Progenitor cell of endocrine pancreas (in vitro differentiated cells): ENCODE data around the gene TRAF2. TPM values are rescaled to one million over a fixed set of nuclear protein-coding genes. Genes with fewer than 3 reads are reported as not detected.
A peak's percentile ranks its signal among the peaks of the same experiment; 100 is the strongest.

ENCODE experiments used
- DNase-seq: peaks from one replicate; pipeline ENCODE4 v3.0.0; 2021; ENCODE audit warnings: low spot score; ENCODE audit not compliant: unreplicated experiment
- H3K27ac Mint-ChIP-seq: 2 replicates; pipeline ENCODE4 v1.8.0; 2021; ENCODE audit warnings: mild to moderate bottlenecking, moderate library complexity, mixed read lengths
- H3K27me3 Mint-ChIP-seq: 2 replicates; pipeline ENCODE4 v1.8.0; 2021; ENCODE audit warnings: mixed read lengths
- H3K36me3 Mint-ChIP-seq: 2 replicates; pipeline ENCODE4 v1.8.0; 2022; ENCODE audit warnings: mixed read lengths; ENCODE audit not compliant: insufficient read depth
- H3K4me1 Mint-ChIP-seq: 2 replicates; pipeline ENCODE4 v1.8.0; 2021; ENCODE audit warnings: low read depth, mixed read lengths
- H3K4me3 Mint-ChIP-seq: 2 replicates; pipeline ENCODE4 v1.8.0; 2021; ENCODE audit warnings: low read depth, mild to moderate bottlenecking, moderate library complexity, mixed read lengths
- H3K9me3 Mint-ChIP-seq: 2 replicates; pipeline ENCODE4 v1.8.0; 2021; ENCODE audit warnings: low read depth, mixed read lengths
- microRNA-seq: library from miRNA; unstranded; fragments of <30 nt; microRNA quantifications from one replicate; pipeline ENCODE4 v1.1.0, GENCODE V29; 2020; ENCODE audit warnings: borderline number of aligned reads; ENCODE audit not compliant: unreplicated experiment
- total RNA-seq: library from RNA; stranded (reverse); gene quantifications from 2 replicates; pipeline ENCODE4 v1.2.1, GENCODE V29; 2021
- TF ChIP-seq, protein P1 (sequence below): fragments of 200-600 bp; sonication (generic); IDR thresholded peaks from one replicate; pipeline ENCODE4 v1.5.0; 2021; ENCODE audit warnings: antibody characterized with exemption, mild to moderate bottlenecking; ENCODE audit not compliant: unreplicated experiment

Gene TRAF2
- total RNA-seq, 1 donor from 2014 or later: 23.4 TPM

GRCh38 chr9:136974817-136975535 is 88.7 kb downstream of the TRAF2 start:
- no peaks in the 10 kb centered on the region for H3K9me3 Mint-ChIP-seq
- no peak overlapping the region for H3K4me3 Mint-ChIP-seq
- TF ChIP-seq, protein P1, sequence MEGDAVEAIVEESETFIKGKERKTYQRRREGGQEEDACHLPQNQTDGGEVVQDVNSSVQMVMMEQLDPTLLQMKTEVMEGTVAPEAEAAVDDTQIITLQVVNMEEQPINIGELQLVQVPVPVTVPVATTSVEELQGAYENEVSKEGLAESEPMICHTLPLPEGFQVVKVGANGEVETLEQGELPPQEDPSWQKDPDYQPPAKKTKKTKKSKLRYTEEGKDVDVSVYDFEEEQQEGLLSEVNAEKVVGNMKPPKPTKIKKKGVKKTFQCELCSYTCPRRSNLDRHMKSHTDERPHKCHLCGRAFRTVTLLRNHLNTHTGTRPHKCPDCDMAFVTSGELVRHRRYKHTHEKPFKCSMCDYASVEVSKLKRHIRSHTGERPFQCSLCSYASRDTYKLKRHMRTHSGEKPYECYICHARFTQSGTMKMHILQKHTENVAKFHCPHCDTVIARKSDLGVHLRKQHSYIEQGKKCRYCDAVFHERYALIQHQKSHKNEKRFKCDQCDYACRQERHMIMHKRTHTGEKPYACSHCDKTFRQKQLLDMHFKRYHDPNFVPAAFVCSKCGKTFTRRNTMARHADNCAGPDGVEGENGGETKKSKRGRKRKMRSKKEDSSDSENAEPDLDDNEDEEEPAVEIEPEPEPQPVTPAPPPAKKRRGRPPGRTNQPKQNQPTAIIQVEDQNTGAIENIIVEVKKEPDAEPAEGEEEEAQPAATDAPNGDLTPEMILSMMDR: no peak
- DNase-seq: no peak
- no peaks in the 10 kb centered on the region for H3K36me3 Mint-ChIP-seq
- no peaks in the 10 kb centered on the region for H3K4me1 Mint-ChIP-seq
- peaks cover 15% of the 10 kb centered on the region for H3K27me3 Mint-ChIP-seq
- no peak overlapping the region for H3K27ac Mint-ChIP-seq

DNA sequence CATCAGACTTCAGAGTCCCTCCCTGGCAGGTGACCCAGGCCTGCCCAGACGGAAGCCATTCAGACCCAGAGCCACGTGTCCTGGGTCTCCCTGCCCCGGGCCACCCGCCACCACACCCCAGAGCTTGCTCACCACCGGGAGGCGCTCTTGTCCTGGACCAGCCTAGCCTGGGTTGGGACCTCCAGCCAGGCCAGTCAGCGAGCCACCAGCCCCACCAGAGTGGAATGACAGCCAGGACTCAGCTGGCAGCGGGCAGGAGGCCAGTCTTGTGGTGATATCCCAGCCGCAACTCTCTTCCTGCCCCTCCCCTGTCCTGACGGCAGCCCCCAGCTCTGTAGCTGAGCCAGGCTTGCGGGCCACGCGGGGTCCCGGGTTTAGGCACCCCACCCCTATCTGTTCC is 89.3 kb downstream of the TRAF2 start:
- H3K27ac Mint-ChIP-seq: no peak overlapping the region
- TF ChIP-seq, protein P1: peak; percentile 8
- H3K9me3 Mint-ChIP-seq: no peaks in the 10 kb centered on the region
- H3K4me1 Mint-ChIP-seq: no peaks in the 10 kb centered on the region
- H3K4me3 Mint-ChIP-seq: no peak overlapping the region
- H3K27me3 Mint-ChIP-seq: peaks cover 17% of the 10 kb centered on the region
- no peaks in the 10 kb centered on the region for H3K36me3 Mint-ChIP-seq
- no peak for DNase-seq

Small RNAs within 50 kb of the gene (microRNA-seq; reads per million reads assigned to microRNA genes)
- 4.8 reads per million for gene MIR4479

Other genes with a start within 250 kb of the TRAF2 start
- gene EGFL7, start 223.6 kb upstream of the TRAF2 start, total RNA-seq: 13.5 and 16.3 TPM in 2 replicates
- 27.7 and 28.0 TPM in 2 replicates for gene AGPAT2, start 199.1 kb upstream of the TRAF2 start, total RNA-seq
- gene DIPK1B, start 173.9 kb upstream of the TRAF2 start, total RNA-seq: 51.3 and 52.9 TPM in 2 replicates
- 0.42 TPM in 1 of 2 replicates, not detected in the other for gene LCN10, start 143.6 kb upstream of the TRAF2 start, total RNA-seq
- not detected in 2 replicates for gene LCN6, start 138.0 kb upstream of the TRAF2 start, total RNA-seq
- gene LCN8, start 128.3 kb upstream of the TRAF2 start, total RNA-seq: not detected in 2 replicates
- gene LCN15, start 122.0 kb upstream of the TRAF2 start, total RNA-seq: not detected in 2 replicates
- gene TMEM141, start 95.2 kb upstream of the TRAF2 start, total RNA-seq: 57.8 and 62.2 TPM in 2 replicates
- gene CCDC183, start 90.2 kb upstream of the TRAF2 start, total RNA-seq: 9.0 and 9.5 TPM in 2 replicates
- gene RABL6, start 78.6 kb upstream of the TRAF2 start, total RNA-seq: 129 and 130 TPM in 2 replicates
- 5.1 and 5.8 TPM in 2 replicates for gene AJM1, start 44.0 kb upstream of the TRAF2 start, total RNA-seq
- gene PHPT1, start 37.1 kb upstream of the TRAF2 start, total RNA-seq: 168 and 169 TPM in 2 replicates
- gene MAMDC4, start 34.2 kb upstream of the TRAF2 start, total RNA-seq: 36.7 and 40.0 TPM in 2 replicates
- gene EDF1, start 20.2 kb upstream of the TRAF2 start, total RNA-seq: 297 and 310 TPM in 2 replicates
- 77.3 and 77.7 TPM in 2 replicates for gene FBXW5, start 58.2 kb downstream of the TRAF2 start, total RNA-seq
- 1.1 and 2.8 TPM in 2 replicates for gene C8G, start 58.7 kb downstream of the TRAF2 start, total RNA-seq
- gene LCN12, start 65.8 kb downstream of the TRAF2 start, total RNA-seq: 14.7 and 16.2 TPM in 2 replicates
- gene PTGDS, start 91.0 kb downstream of the TRAF2 start, total RNA-seq: not detected in 2 replicates
- gene LCNL1, start 96.5 kb downstream of the TRAF2 start, total RNA-seq: not detected in 2 replicates
- 54.9 and 57.1 TPM in 2 replicates for gene PAXX, start 105.9 kb downstream of the TRAF2 start, total RNA-seq
- gene CLIC3, start 110.1 kb downstream of the TRAF2 start, total RNA-seq: 0.64 TPM in 1 of 2 replicates, not detected in the other
- 26.4 and 30.1 TPM in 2 replicates for gene ABCA2, start 141.7 kb downstream of the TRAF2 start, total RNA-seq
- gene FUT7, start 145.6 kb downstream of the TRAF2 start, total RNA-seq: not detected in 2 replicates
- gene NPDC1, start 159.7 kb downstream of the TRAF2 start, total RNA-seq: 62.0 and 73.2 TPM in 2 replicates
- 0.19 and 0.51 TPM in 2 replicates for gene ENTPD2, start 167.5 kb downstream of the TRAF2 start, total RNA-seq
- 15.1 and 15.3 TPM in 2 replicates for gene SAPCD2, start 184.0 kb downstream of the TRAF2 start, total RNA-seq
- gene UAP1L1, start 191.0 kb downstream of the TRAF2 start, total RNA-seq: 0.57 and 1.5 TPM in 2 replicates
- gene MAN1B1, start 200.5 kb downstream of the TRAF2 start, total RNA-seq: 56.1 and 57.7 TPM in 2 replicates
- gene DPP7, start 228.2 kb downstream of the TRAF2 start, total RNA-seq: 39.2 and 48.5 TPM in 2 replicates